DMS79 (cell line): ENCODE data around the gene SPATA6L.
"Not testable (repeated sequence)": the region's sequence is repeated elsewhere in the genome, so short reads cannot be mapped to it uniquely, and the experiment has no call there.

ENCODE experiments used
- DNase-seq: peaks from one replicate; lab custom pipeline; 2025; lab: John Stamatoyannopoulos, UW

Gene SPATA6L

GRCh38 chr9:4630836-4631235 lies 35.4 kb downstream of the SPATA6L start:
- no peak for DNase-seq

GRCh38 chr9:4622016-4622415 lies 44.3 kb downstream of the SPATA6L start:
- no peak for DNase-seq

- DNase-seq: no peak
These were observed 45.3 kb downstream of the SPATA6L start for GRCh38 chr9:4620881-4621555.

GRCh38 chr9:4620057-4620765 lies 46.1 kb downstream of the SPATA6L start:
- no peak for DNase-seq

GRCh38 chr9:4618700-4619099 lies 47.6 kb downstream of the SPATA6L start:
- no peak for DNase-seq

GRCh38 chr9:4617752-4618151 lies 48.5 kb downstream of the SPATA6L start:
- DNase-seq: no peak

GRCh38 chr9:4615778-4616177 lies 50.5 kb downstream of the SPATA6L start:
- no peak for DNase-seq

- DNase-seq: no peak
These were observed 51.0 kb downstream of the SPATA6L start for GRCh38 chr9:4615251-4615650.

- no peak for DNase-seq
These were observed 51.7 kb downstream of the SPATA6L start for GRCh38 chr9:4614627-4615026.

GRCh38 chr9:4606033-4606432 lies 60.2 kb downstream of the SPATA6L start:
- not testable (repeated sequence) for DNase-seq

- peak; percentile 1 for DNase-seq
These were observed 61.6 kb downstream of the SPATA6L start for GRCh38 chr9:4604678-4605095.

- no peak for DNase-seq
These were observed 62.5 kb downstream of the SPATA6L start for GRCh38 chr9:4603830-4604229.

- no peak for DNase-seq
These were observed 65.9 kb downstream of the SPATA6L start for GRCh38 chr9:4600368-4600767.

- no peak for DNase-seq
These were observed 69.9 kb downstream of the SPATA6L start for GRCh38 chr9:4596165-4596922.

- no peak for DNase-seq
These were observed 71.3 kb downstream of the SPATA6L start for GRCh38 chr9:4594994-4595393.

GRCh38 chr9:4594545-4594944 lies 71.7 kb downstream of the SPATA6L start:
- DNase-seq: no peak

GRCh38 chr9:4592886-4593285 lies 73.4 kb downstream of the SPATA6L start:
- DNase-seq: no peak

GRCh38 chr9:4592295-4592694 lies 74.0 kb downstream of the SPATA6L start:
- DNase-seq: no peak

- no peak for DNase-seq
These were observed 75.2 kb downstream of the SPATA6L start for GRCh38 chr9:4591123-4591500.

- DNase-seq: no peak
These were observed 75.7 kb downstream of the SPATA6L start for GRCh38 chr9:4590430-4591122.

- DNase-seq: no peak
These were observed 77.6 kb downstream of the SPATA6L start for GRCh38 chr9:4588721-4589120.

- DNase-seq: no peak
These were observed 81.1 kb downstream of the SPATA6L start for GRCh38 chr9:4585135-4585534.
